ENCODE measurements around the gene CCNQ. TPM values are rescaled to one million over a fixed set of nuclear protein-coding genes. Genes with fewer than 3 reads are reported as not detected.

The CCNQ gene
- total and polyA plus RNA-seq, 12 donors: 16.9 to 132 (median 22.9) TPM

DNA sequence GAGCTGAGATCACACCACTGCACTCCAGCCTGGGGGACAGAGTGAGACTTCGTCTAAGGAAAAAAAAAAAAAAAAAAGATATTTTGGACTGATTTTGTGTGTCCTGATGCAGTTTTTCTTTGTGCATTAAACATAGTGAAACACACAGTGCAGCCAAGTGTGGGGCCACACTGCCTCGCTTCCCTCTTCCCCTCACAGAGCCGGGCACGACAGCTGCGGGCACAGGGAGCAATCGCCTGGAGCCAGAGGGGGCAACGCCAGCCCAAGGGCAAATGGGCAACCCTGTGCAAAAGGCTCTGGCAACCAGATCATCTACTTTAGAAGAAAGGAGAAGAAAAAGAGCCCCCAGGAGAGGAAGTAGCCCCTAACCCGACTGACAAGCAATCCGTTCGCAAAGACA lies 13.5 kb upstream of the CCNQ start:
- TF ChIP-seq, protein P1, sequence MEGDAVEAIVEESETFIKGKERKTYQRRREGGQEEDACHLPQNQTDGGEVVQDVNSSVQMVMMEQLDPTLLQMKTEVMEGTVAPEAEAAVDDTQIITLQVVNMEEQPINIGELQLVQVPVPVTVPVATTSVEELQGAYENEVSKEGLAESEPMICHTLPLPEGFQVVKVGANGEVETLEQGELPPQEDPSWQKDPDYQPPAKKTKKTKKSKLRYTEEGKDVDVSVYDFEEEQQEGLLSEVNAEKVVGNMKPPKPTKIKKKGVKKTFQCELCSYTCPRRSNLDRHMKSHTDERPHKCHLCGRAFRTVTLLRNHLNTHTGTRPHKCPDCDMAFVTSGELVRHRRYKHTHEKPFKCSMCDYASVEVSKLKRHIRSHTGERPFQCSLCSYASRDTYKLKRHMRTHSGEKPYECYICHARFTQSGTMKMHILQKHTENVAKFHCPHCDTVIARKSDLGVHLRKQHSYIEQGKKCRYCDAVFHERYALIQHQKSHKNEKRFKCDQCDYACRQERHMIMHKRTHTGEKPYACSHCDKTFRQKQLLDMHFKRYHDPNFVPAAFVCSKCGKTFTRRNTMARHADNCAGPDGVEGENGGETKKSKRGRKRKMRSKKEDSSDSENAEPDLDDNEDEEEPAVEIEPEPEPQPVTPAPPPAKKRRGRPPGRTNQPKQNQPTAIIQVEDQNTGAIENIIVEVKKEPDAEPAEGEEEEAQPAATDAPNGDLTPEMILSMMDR (IDR thresholded peaks at IDR 0.05): no peak
- Histone ChIP-seq H3K27me3 (peaks cover 0 to 91% (median 0%) of the 10 kb centered on the region in 7 donors), H3K4me1 (peaks cover 0 to 14% (median 11%) of the 10 kb centered on the region in 9 donors), H3K9me3 (no peaks in the 10 kb centered on the region), H3K4me3 (no peak overlapping the region), H3K27ac (no peak overlapping the region), H3K36me3 (no peaks in the 10 kb centered on the region)
- ATAC-seq (no peak), DNase-seq (no peak)
- intact Hi-C loops (cut with DNase I): loop anchor here in 4 of 10 donors (5.0 to 10.0 kb wide), 3 partner anchors 50 to 55 kb away; no protein-coding TSS in a partner anchor
- 85 to 89% methylated on average over 10 of the region's 10 CpGs for WGBS, 2 donors

DNA sequence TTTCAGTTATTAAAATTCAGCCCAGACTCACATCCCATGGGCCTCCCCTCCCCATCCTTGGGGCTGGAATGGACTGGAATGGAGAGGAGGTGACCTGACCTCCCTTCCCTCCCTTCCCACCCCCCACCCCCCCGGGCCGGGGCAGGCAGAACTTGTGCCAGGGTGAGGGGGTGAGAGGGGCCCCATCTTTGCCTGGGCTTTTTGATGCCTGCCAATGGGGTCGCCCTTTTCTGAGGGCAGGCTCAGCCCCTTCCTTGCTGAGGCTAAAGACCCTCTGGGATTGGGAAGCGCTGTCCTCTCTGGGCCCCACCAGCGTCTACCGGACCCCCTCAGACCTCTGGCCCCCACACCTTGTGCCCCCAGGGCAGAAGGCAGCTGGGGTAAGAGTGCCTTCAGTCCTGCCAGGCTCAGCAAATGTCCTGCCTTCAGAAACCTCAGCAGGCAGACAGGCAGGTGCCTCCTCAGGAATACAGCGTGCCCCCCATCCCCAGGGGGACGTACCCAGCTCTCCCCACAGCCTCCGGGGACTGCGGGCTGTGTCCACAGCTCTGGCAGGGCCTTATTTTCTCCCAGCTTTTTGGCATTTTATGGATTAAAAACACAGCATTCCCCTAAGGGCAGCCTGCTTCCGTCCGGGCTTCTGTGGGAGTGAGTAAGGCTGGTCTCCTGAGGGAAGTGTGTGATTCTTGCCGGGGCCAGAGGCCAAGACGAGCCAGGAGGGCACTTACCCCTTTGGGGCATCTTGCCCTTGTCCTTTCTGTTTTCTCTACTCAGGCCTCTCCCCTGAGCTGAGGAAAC lies 12.6 kb upstream of the CCNQ start:
- peaks cover 0 to 91% (median 0%) of the 10 kb centered on the region in 7 donors for H3K27me3 ChIP-seq
- H3K4me1 ChIP-seq: peaks cover 0 to 14% (median 11%) of the 10 kb centered on the region in 9 donors
- TF ChIP-seq, protein P1 (IDR thresholded peaks at IDR 0.05): no peak
- ATAC-seq: peak in 1 of 8 donors; percentile 5
- no peak for DNase-seq
- H3K36me3 ChIP-seq: no peaks in the 10 kb centered on the region
- 61 to 69% methylated on average over 9 to 14 of the region's 14 CpGs for WGBS, 2 donors
- no peak overlapping the region for H3K4me3 ChIP-seq
- peak overlapping the region in 1 of 10 donors; percentile 23 for H3K27ac ChIP-seq
- intact Hi-C loops (cut with DNase I): loop anchor here in 4 of 10 donors (5.0 to 10.0 kb wide), 3 partner anchors 51 to 56 kb away; no protein-coding TSS in a partner anchor
- no peaks in the 10 kb centered on the region for H3K9me3 ChIP-seq

DNA sequence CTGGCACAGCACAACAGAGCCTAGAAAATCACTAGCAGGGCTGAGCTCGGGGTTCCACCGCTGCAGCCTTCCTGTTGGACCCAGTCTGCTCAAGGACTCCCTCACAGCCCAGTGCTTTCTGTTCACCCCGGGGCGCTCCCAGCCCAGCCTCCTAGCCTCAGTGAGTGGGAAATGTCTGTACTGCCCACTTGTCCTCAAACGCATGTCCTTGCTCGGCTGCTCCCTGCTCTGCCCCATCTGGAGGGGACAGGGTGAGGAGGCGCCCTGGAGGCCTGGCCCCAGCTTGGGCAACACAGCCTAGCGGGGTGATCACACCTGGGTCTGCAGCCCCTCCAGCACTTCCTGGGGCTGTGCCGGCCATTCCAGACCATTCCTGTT lies 11.9 kb upstream of the CCNQ start:
- Histone ChIP-seq H3K9me3 (no peaks in the 10 kb centered on the region), H3K36me3 (no peaks in the 10 kb centered on the region), H3K4me1 (peaks cover 0 to 14% (median 11%) of the 10 kb centered on the region in 9 donors), H3K4me3 (no peak overlapping the region), H3K27me3 (peaks cover 0 to 91% (median 0%) of the 10 kb centered on the region in 7 donors), H3K27ac (no peak overlapping the region)
- ATAC-seq (peak in 2 of 8 donors; percentile 32 to 39), DNase-seq (no peak)
- TF ChIP-seq, protein P1 (IDR thresholded peaks at IDR 0.05): no peak
- WGBS, 2 donors: 76 to 82% methylated on average over 9 of the region's 9 CpGs
- intact Hi-C loops (cut with DNase I): loop anchor here in 4 of 10 donors (5.0 to 10.0 kb wide), 3 partner anchors 51 to 56 kb away; no protein-coding TSS in a partner anchor

DNA sequence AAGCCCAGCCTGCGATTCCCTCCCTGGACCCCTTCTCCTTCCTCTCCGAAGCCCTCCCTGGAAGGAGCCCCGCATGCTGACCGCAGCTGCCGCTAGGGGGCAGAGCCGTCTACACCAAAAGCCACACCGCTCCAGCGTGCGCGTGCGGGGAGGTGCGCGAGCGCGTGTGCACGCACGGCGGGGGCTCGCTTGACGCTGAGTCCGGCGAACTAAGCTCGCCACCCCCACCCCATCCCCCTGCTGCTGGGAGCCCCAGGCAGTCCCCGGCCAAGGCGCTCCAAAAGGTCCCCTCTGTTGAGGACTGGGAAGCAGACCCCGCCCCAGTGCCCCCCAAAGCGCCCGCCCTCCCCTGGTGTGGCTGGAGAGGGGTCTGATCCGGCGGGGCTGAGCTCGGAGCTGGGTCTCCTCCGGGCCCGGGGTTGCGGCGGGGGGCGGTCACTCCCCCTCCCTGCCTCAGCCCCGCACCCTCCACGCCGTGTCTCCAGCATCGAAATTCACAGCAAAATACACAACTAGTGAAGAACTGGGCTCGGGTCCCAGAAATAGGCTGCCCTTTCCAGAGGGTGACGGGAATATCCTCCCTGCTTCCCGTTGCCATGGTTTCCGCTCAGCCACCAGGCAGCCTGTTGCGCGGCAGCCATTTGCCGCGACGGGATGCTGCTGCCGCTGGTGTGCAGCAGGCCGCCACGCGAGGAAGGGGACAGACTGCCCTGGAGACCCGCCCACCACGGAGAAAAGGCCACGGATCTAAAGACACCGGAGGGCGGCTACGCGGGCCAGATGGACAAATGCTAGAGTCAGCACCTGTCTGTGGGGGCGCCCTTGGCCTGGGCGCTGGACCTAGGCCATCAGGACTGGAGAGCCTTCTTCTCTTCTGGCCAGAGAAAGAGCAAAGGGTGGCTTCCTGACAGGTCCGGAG lies 11.2 kb upstream of the CCNQ start:
- ATAC-seq (peak; percentile 88 to 97 (median 94)), DNase-seq (peak; percentile 64 to 77)
- intact Hi-C loops (cut with DNase I): loop anchor here in 7 of 10 donors (5.0 to 10.0 kb wide), 4 partner anchors 45 to 57 kb away; no protein-coding TSS in a partner anchor
- Histone ChIP-seq H3K27ac (no peak overlapping the region), H3K4me3 (peak overlapping the region; percentile 15 to 52 (median 41)), H3K36me3 (no peaks in the 10 kb centered on the region), H3K9me3 (no peaks in the 10 kb centered on the region), H3K27me3 (peaks cover 0 to 84% (median 0%) of the 10 kb centered on the region in 7 donors), H3K4me1 (peaks cover 0 to 14% (median 11%) of the 10 kb centered on the region in 9 donors)
- TF ChIP-seq, protein P1 (IDR thresholded peaks at IDR 0.05): peak; percentile 45 to 83 (median 76)
- 4 to 6% methylated on average over 27 to 61 of the region's 63 CpGs for WGBS, 2 donors

All from heart right ventricle (tissue), 16 donors.